SKM-1 (cell line): Measurements from ENCODE around the gene NTN3.
"Not testable (repeated sequence)": the region's sequence is repeated elsewhere in the genome, so short reads cannot be mapped to it uniquely, and the experiment has no call there.

ENCODE experiments used
- DNase-seq: peaks from one replicate; lab custom pipeline; 2025; ENCODE audit not compliant: unreplicated experiment; lab: John Stamatoyannopoulos, UW

The NTN3 gene

DNA sequence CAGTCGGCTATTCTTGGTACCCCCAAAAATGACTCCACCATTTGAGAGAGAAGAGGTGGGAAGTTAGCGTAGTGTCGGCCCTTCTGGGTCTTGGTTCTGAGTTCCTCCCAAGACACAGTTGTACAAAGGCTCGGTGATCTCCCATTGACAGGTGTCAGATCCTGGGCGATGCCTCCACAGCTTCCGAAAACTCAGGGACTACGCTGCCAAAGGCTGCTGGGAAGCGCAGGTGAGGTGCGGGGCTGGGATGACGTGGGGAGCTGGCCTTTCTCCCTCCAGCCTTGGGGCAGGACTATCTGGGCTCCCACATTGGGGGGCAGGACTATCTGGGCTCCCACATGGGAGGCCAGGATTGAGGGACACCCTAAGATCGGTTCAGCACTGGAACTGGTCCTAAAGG lies 31.5 kb upstream of the NTN3 start:
- DNase-seq = no peak

DNA sequence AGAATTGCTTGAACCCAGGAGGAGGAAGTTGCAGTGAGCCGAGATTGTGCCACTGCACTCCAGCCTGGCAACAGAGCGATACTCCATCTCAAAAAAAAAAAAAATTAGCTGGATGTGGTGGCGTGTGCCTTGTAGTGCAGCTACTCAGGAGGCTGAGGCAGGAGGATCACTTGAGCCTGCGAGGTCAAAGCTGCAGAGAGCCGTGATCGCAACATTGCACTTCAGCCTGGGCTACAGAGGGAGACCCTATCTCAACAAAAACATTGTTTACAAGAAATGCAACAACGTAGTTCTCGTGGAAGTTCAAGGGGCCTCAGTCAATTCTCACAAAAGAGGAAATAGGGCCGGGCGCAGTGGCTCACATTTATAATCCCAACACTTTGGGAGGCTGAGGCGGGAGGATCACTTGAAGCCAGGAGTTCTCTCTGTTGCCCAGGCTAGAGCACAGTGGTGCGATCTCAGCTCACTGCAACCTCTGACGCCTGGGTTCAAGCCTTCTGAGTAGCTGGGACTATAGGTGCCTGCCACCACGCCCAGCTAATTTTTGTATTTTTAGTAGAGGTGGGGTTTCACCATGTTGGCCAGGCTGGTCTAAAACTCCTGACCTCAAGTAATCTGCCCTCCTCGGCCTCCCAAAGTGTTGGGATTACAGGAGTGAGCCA lies 29.8 kb upstream of the NTN3 start:
- DNase-seq = not testable (repeated sequence)

DNA sequence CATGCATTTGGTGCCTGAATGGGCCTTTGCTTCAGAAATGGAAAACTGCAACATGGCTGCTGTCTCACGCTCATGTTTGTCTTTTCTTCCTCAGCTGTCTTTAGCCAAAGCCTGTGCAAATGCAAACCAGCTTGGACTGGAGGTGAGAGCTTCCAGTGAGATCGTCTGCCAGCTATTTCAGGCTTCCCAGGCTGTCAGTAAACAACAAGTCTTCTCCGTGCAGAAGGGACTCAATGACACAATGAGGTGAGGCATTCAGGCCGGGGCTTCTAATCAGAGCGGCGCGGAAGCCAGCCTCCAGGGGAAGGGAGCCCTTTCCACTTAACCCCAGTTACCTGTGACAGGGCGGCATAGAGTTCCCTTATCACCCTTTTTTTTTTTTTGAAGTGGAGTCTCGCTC lies 27.5 kb upstream of the NTN3 start:
- no peak for DNase-seq

- DNase-seq = no peak
These were observed 23.0 kb upstream of the NTN3 start for GRCh38 chr16:2447920-2448583.

DNA sequence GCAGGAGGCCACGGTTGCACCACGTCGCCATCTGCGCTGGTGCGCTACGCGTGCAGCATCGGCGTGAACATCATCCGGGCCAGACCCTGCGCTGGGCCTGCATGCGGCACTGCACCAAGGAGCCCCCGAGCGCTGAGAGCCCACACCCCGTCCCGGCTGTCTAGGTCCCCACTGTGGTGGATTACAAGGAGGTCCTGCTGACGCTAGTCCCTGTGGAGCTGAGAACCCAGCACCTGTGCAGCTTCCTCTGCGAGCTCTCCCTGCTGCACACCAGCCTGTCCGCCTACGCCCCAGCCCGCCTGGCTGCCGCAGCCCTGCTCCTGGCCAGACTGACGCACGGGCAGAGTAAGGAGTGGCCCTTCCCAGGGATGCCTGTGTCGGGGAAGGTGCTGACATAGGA lies 22.0 kb upstream of the NTN3 start:
- DNase-seq = no peak

- no peak for DNase-seq
These were observed 20.6 kb upstream of the NTN3 start for GRCh38 chr16:2450535-2450934.

DNA sequence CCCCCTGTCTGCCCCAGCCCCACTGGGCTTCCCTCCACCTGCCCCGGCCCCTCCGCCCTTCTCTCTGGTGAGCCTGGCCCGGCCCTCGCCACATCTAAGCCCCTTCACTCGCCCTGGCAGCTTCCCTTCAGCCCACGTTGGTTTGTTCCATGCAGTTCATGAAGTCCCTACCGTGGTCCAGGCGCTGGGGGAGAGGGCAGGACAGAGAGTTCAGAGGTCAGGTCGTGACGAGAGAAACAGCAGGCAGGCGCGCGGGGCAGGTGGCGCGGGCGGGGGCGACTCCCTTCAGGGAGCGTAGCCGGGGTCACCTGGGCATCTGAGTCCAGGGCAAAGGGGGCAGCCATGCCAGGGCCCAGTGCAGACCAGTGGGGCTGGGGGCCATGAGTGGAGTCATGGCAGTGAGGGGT lies 20.1 kb upstream of the NTN3 start:
- no peak for DNase-seq

DNA sequence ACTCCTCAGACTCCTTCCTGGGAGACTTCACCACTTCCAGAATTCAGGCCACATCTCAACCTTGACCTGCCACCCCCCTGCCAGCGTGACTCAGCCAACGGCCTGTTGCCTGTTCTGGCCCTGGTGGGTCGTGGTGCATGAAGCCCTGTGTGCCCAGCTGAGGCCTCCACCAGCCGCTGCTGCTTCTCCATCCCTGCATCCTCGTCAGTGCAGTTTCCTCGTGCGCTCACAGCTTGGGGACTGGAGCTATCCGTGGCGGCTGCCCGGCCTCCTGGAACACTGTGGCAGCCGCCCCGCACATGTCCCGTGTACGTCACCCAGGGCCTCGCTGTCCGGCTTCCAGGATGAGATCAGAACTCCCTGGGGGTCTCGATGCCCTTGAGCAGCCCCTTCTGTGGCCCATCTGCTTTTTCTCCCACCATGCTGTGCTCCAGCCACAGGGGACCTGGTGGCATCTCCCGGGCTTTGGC lies 19.2 kb upstream of the NTN3 start:
- no peak for DNase-seq

GRCh38 chr16:2452650-2453049 lies 18.4 kb upstream of the NTN3 start:
- DNase-seq = no peak

- no peak for DNase-seq
These were observed 15.8 kb upstream of the NTN3 start for GRCh38 chr16:2455081-2455845.

DNA sequence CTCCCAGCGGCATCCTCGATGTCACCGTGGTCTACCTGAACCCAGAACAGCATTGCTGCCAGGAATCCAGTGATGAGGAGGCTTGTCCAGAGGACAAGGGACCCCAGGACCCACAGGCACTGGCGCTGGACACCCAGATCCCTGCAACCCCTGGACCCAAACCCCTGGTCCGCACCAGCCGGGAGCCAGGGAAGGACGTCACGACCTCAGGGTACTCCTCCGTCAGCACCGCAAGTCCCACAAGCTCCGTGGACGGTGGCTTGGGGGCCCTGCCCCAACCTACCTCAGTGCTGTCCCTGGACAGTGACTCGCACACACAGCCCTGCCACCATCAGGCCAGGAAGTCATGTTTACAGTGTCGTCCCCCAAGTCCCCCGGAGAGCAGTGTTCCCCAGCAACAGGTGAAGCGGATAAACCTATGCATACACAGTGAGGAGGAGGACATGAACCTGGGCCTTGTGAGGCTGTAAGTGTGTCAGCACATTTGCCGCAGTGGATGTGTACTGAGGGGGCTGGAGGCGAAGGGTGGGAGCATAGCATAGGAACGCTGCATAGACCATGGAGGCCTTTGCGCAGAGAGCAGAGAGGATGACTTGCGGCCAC lies 14.4 kb upstream of the NTN3 start:
- DNase-seq = no peak

DNA sequence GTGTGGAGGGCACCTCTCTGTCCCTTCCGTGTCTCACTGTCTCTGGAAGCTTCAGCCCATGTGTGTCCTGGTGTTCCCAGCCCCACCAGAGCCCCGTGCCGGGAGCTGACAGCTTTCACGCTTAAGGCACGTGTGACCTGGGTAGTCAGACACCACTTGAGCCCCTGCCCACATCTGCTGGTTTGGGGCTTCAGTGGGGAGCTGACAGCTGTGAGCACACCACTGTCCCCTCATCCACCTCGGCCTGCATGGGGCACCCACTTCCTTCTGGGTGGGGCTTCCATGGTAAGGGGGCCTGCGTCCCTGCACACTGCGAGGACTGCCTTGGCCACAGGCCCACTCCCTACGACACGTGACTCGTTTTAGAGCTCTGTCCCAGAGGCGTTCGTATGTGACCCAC lies 13.8 kb upstream of the NTN3 start:
- DNase-seq = no peak

DNA sequence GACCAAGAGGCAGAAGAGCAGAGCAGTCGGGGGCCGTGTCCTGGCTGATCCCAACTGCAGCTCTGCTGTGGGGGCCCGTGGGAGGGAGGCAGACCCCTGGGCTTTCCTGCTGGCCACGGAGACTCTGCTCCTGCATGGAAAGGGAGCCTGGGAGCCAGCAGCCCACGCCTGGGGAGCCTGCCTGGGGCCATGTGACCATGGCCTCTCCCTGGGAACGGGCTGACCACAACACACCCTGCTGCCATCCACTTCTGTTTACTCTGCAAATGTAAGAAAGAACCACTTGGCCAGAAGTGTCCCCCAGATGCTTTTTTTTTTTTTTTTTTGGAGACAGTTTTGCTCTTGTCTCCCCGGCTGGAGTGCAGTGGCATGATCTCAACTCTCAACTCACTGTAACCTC lies 13.2 kb upstream of the NTN3 start:
- DNase-seq = no peak

- no peak for DNase-seq
These were observed 12.0 kb upstream of the NTN3 start for GRCh38 chr16:2458887-2459646.

DNA sequence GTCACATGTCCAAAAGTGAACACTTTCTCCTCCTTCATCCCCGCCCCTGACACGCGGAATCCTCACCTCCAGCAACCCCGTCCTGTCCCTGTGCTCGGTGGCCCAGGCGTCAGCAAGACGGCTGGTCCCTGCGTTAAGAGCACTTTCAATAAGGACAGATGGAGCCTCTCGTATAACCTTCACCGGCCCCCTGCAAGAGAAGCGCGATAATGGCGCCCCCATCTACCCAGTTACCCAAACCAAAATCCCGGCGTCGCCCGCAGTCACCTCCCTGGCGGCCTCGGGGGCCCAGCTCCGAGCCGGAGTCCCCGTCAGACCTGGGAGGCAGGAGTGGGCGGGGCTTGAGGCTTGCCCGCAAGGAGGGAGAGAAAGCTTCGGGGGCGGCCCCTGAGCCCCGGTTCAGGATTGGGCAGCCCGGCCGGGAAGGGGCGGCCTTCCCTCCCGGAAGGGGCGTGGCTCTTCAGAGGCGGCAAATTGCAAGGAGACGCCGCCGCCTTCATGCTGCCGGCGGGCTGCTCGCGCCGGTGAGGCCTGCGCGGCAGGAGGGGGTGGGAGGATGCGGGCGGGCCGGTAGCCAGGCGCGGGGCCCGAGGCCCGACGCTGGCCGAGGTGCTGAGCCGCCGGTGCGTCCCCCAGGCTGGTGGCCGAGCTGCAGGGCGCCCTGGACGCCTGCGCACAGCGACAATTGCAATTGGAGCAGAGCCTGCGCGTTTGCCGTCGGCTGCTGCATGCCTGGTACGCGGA lies 11.3 kb upstream of the NTN3 start, which contains the start of gene TEDC2:
TEDC2 (plus strand) TSS at position 463 of the 744 bp plus-strand sequence; CDS start at position 499, 36 bp downstream.
- DNase-seq = peak; percentile 94

- DNase-seq = no peak
These were observed 10.7 kb upstream of the NTN3 start for GRCh38 chr16:2460391-2460713.

- no peak for DNase-seq
These were observed 10.2 kb upstream of the NTN3 start for GRCh38 chr16:2460916-2461315.

DNA sequence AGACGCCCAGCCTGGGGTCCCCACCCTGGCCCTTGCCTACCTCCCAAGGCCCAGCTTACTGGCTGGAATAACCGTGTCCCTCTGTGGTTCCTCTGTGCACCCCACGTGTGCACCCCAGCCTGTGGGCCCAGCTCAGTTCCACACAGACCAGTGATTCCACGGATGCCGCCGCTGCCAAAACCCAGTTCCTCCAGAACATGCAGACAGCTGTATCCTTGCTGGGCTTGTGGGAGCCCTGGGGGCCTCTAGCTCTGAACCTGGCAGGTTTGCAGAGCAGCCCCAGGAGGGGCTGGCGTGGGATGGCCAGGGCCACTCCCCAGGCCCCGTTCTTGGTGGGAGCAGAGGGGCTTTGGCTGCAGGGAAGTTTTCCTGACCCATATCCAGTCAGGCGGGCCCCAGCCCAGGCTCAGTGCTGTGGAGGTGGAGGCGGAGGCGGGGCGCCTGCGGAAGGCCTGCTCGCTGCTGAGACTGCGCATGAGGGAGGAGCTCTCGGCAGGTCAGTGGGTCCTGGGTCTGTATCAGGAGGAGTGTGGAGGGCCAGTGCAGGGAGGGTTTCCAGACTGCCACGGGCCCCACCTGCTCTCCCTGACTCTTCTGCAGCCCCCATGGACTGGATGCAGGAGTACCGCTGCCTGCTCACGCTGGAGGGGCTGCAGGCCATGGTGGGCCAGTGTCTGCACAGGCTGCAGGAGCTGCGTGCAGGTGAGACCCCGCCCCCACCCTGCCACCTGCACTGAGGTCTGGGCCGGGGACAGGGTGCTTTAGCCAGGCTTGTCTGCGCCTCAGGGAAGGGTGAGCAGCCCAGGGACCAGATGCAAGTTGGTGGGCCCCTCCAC lies 8.8 kb upstream of the NTN3 start:
- no peak for DNase-seq

DNA sequence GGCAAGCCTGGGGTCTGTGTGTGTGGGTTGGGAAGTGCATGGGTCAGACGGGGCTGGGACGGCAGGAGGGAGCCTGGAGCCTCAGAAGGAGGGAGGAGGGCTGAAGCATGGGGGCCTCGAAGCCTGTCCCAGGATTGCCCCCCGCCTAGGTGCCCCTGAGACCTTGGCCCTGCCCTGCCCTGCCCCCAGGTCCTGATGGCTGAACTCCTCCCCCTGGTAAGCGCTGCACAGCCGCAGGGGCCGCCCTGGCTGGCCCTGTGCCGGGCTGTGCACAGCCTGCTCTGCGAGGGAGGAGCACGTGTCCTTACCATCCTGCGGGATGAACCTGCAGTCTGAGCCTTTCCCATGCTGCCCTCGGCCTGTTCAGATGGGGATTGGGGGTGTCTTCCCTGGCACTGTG lies 6.8 kb upstream of the NTN3 start:
- no peak for DNase-seq
